ENCODE data around the gene POLR2C.
A peak's percentile ranks its signal among the peaks of the same experiment; 100 is the strongest.

POLR2C gene

GRCh38 chr16:57452021-57452420, 10.5 kb upstream of the POLR2C start:
- DNase-seq = no peak

- peak in 1 of 6 experiments; percentile 45 for DNase-seq
Measured at GRCh38 chr16:57462978-57463362, 491 bp downstream of the POLR2C start.

- DNase-seq = no peak
Measured at GRCh38 chr16:57464523-57464922, 2.0 kb downstream of the POLR2C start.

- no peak for DNase-seq
Measured at GRCh38 chr16:57468346-57468745, 5.9 kb downstream of the POLR2C start.

- no peak for DNase-seq
Measured at GRCh38 chr16:57469046-57469445, 6.6 kb downstream of the POLR2C start.

GRCh38 chr16:57469917-57470470, 7.5 kb downstream of the POLR2C start:
- DNase-seq = no peak

GRCh38 chr16:57470711-57471110, 8.2 kb downstream of the POLR2C start:
- DNase-seq = no peak

GRCh38 chr16:57471209-57471608, 8.7 kb downstream of the POLR2C start:
- DNase-seq = no peak

GRCh38 chr16:57471852-57472664, 9.6 kb downstream of the POLR2C start:
- DNase-seq = no peak

GRCh38 chr16:57472665-57473060, 10.2 kb downstream of the POLR2C start:
- no peak for DNase-seq

GRCh38 chr16:57473176-57473840, 10.8 kb downstream of the POLR2C start:
- peak in 1 of 6 experiments; percentile 9 for DNase-seq

GRCh38 chr16:57473906-57474305, 11.4 kb downstream of the POLR2C start:
- no peak for DNase-seq

- DNase-seq = no peak
Measured at GRCh38 chr16:57474671-57475661, 12.5 kb downstream of the POLR2C start.

- DNase-seq = peak; percentile 52 to 78 (median 64)
Measured at GRCh38 chr16:57475711-57476339, 13.3 kb downstream of the POLR2C start.

- DNase-seq = no peak
Measured at GRCh38 chr16:57476546-57477410, 14.3 kb downstream of the POLR2C start.

GRCh38 chr16:57477531-57478202, 15.2 kb downstream of the POLR2C start:
- DNase-seq = no peak

GRCh38 chr16:57478396-57479204, 16.1 kb downstream of the POLR2C start:
- no peak for DNase-seq

GRCh38 chr16:57479205-57479975, 16.9 kb downstream of the POLR2C start:
- no peak for DNase-seq
